ENCODE data around the gene GNG4.

- no peak for TF ChIP-seq CTCF (conservative IDR thresholded peaks at IDR 0.05; ENCODE audit: low read length)
- no peak for TF ChIP-seq EZH2phosphoT487 (IDR thresholded peaks at IDR 0.05; ENCODE audit: borderline replicate concordance)
Measured at GRCh38 chr1:235571482-235571881, 78.1 kb downstream of the GNG4 start.

Measured in Loucy (cell line).